BLaER1 treated with 17β-estradiol and CSF1 and Interleukin-3, amounts not matched to agents 10 nM and 100 nM (cell line): ENCODE data around the gene RPL11.
"Not testable (repeated sequence)": the region's sequence is repeated elsewhere in the genome, so short reads cannot be mapped to it uniquely, and the experiment has no call there.

Source experiments
- H3K27ac ChIP-seq, 11 experiments: shearing (Covaris generic); formaldehyde crosslinking; 2 replicates each; pipeline ENCODE4 v1.8.1; 2022
- H3K27me3 ChIP-seq, 11 experiments: shearing (Covaris generic); formaldehyde crosslinking; 2 replicates each; pipeline ENCODE4 v1.8.1; 2022
- H3K36me3 ChIP-seq, 11 experiments: shearing (Covaris generic); formaldehyde crosslinking; 2 replicates each; pipeline ENCODE4 v1.8.1; 2022
- H3K4me1 ChIP-seq, 10 experiments: shearing (Covaris generic); formaldehyde crosslinking; 2 replicates each; pipeline ENCODE4 v1.8.1; 2022
- H3K4me2 ChIP-seq, 11 experiments: shearing (Covaris generic); formaldehyde crosslinking; 2 replicates each; pipeline ENCODE4 v1.8.1; 2022
- H3K4me3 ChIP-seq, 10 experiments: shearing (Covaris generic); formaldehyde crosslinking; 2 replicates each; pipeline ENCODE4 v1.8.1; 2022
- H3K9ac ChIP-seq, 11 experiments: shearing (Covaris generic); formaldehyde crosslinking; 2 replicates each; pipeline ENCODE4 v1.8.1; 2022
- H3K9me3 ChIP-seq, 11 experiments: shearing (Covaris generic); formaldehyde crosslinking; replicated peaks in 1 of 11; 2 replicates each; pipeline ENCODE4 v1.8.1; 2022
- H4K20me1 ChIP-seq, 11 experiments: shearing (Covaris generic); formaldehyde crosslinking; 2 replicates each; pipeline ENCODE4 v1.8.1; 2022
- Cebpa-rat ChIP-seq, 11 experiments: shearing (Covaris generic); IDR thresholded peaks; 2 replicates each; pipeline ENCODE4 v1.8.1; 2022

RPL11 gene

DNA sequence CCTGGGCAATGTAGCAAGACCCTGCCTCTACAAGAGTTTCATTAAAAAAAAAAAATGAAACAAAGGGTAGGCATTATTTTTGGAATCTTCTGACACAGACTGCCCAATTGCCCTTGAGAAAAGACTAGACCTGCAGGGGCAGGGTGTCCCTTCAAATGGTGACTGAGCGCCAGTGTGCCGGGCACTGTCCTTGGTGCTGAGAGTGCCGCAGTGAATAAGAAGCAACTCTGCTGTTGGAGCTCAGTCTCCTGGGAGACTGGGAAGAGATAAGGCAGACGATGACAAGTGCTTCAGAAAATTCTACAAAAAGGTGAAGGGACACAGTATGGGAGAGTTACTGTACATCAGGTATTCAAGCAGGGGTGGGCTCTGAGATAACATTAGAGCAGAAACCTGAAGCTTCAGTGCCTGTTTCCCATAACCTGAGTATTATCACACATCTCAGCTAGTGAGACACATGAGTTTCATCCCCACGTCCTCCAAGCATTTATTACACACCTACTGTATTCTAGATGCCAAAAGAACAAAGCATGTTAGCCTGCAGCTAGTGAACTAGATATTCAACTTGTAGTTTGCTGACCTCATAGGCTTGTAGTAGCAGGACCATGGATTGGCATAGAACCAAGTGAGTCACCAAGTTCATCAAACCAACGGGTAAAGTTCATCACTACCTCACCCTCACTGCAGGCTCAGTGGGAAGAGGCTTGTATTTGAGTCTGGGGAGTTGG, 18.4 kb upstream of the RPL11 start:
- Histone ChIP-seq H3K4me2 (no peak overlapping the region), H3K9me3 (peaks cover 0 to 12% (median 0%) of the 10 kb centered on the region in 11 experiments; a peak in 1 of 22 replicates)

DNA sequence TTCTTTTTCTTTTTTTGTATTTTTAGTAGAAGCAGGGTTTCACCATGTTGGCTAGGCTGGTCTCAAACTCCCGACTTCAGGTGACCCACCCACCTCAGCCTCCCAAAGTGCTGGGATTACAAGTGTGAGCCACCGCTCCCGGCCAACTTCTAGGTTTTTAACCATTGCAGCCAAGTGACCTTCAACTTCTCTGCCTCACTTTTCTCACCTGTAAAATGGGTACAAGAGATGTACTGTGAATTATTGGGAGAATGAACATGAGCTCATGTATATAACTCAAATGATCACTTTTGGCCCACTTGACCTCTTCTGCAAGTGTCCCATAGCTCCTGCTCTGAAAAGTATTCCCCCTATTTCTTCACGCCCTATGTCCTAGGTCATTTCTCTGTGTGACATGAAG, 11.8 kb upstream of the RPL11 start:
- no peak overlapping the region for H3K4me2 ChIP-seq
- no peak overlapping the region for H3K4me3 ChIP-seq
- H3K4me1 ChIP-seq, result no peaks in the 10 kb centered on the region
- H3K36me3 ChIP-seq, result no peaks in the 10 kb centered on the region
- no peaks in the 10 kb centered on the region for H4K20me1 ChIP-seq
- H3K9ac ChIP-seq, result no peak overlapping the region
- peaks cover 0 to 2% (median 0%) of the 10 kb centered on the region in 11 experiments; a peak in 1 of 22 replicates for H3K9me3 ChIP-seq
- TF ChIP-seq Cebpa-rat (IDR thresholded peaks at IDR 0.05), result no peak
- no peak overlapping the region for H3K27ac ChIP-seq
- H3K27me3 ChIP-seq, result no peaks in the 10 kb centered on the region

More for the DNA sequence above, 18.4 kb upstream of the RPL11 start:
- Histone ChIP-seq H3K4me3 (no peak overlapping the region), H3K4me1 (no peaks in the 10 kb centered on the region), H3K9ac (no peak overlapping the region), H4K20me1 (no peaks in the 10 kb centered on the region), H3K27ac (no peak overlapping the region), H3K27me3 (no peaks in the 10 kb centered on the region), H3K36me3 (no peaks in the 10 kb centered on the region)
- no peak for TF ChIP-seq Cebpa-rat (IDR thresholded peaks at IDR 0.05)

DNA sequence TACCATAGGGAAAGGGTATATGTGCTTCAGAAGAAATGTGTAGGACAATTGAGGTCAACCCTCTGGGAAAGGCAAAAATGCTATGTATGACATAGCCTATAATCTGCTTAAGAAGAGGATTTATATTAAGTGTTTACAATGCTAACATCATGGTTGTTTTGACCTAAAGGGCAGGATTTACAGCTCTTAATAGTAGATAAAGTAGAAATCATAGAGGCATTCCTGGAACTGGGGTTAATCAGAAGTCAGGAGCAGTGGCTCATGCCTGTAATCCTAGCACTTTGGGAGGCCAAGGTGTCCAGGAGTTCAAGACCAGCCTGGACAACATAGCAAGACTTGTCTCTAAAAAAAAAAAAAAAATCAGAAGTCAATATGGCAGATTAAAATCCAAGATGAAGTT, 8.7 kb upstream of the RPL11 start:
- Histone ChIP-seq H3K27ac (no peak overlapping the region), H3K4me2 (no peak overlapping the region), H4K20me1 (no peaks in the 10 kb centered on the region), H3K4me3 (no peak overlapping the region), H3K9ac (no peak overlapping the region), H3K27me3 (no peaks in the 10 kb centered on the region), H3K9me3 (peaks cover 4 to 14% (median 11%) of the 10 kb centered on the region in 11 experiments), H3K36me3 (no peaks in the 10 kb centered on the region), H3K4me1 (no peaks in the 10 kb centered on the region)
- TF ChIP-seq Cebpa-rat (IDR thresholded peaks at IDR 0.05), result no peak

DNA sequence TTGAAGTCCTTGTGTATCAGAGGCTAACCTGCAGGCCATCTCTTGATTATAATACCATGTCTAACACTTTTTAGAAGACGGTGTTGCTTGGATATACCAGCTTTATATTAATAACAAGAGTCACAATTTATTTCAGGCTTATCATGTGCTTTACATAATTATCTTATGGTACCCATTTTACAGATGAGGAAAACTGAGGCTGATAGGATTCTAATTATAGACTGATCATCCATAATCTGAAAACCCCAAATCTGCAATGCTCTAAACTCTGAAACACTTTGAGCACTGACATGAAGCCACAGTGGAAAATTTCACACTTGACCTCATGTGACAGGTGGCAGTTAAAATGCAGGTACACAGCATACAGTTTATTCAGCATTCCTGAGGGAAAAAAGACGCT, 7.2 kb upstream of the RPL11 start:
- H3K27me3 ChIP-seq, result no peaks in the 10 kb centered on the region
- H3K4me1 ChIP-seq, result no peaks in the 10 kb centered on the region
- H4K20me1 ChIP-seq, result no peaks in the 10 kb centered on the region
- no peak overlapping the region for H3K9ac ChIP-seq
- no peaks in the 10 kb centered on the region for H3K36me3 ChIP-seq
- peaks cover 10 to 23% (median 18%) of the 10 kb centered on the region in 11 experiments for H3K9me3 ChIP-seq
- H3K4me2 ChIP-seq, result no peak overlapping the region
- H3K4me3 ChIP-seq, result no peak overlapping the region
- no peak for TF ChIP-seq Cebpa-rat (IDR thresholded peaks at IDR 0.05)
- no peak overlapping the region for H3K27ac ChIP-seq

- H3K27me3 ChIP-seq, H3K9ac ChIP-seq, H3K4me1 ChIP-seq, H3K36me3 ChIP-seq, H4K20me1 ChIP-seq, H3K4me3 ChIP-seq, H3K27ac ChIP-seq, H3K4me2 ChIP-seq: not testable (repeated sequence)
- H3K9me3 ChIP-seq, result peaks cover 10 to 27% (median 18%) of the 10 kb centered on the region in 11 experiments
Measured at GRCh38 chr1:23685197-23685596, 6.4 kb upstream of the RPL11 start.

DNA sequence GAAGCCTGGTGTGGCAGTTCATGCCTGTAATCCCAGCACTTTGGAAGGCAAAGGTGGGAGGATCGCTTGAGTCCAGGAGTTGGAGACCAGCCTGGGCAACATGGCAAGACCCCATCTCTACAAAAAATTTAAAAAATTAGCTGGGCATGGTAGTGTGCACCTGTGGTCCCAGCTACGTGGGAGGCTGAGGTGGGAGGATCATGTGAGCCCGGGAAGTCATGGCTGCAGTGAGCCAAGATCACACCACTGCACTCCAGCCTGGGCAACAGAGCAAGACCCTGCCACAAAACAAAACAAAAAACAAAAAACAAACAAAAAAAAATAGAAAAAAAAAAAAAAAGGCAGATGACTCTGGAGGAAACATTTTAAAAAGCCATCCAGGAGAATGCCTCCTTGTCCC, 3.9 kb upstream of the RPL11 start:
- not testable (repeated sequence) for H3K9ac ChIP-seq, H3K4me1 ChIP-seq, H3K36me3 ChIP-seq, H3K27me3 ChIP-seq, H4K20me1 ChIP-seq, H3K27ac ChIP-seq, H3K4me2 ChIP-seq, H3K4me3 ChIP-seq
- peaks cover 10 to 37% (median 25%) of the 10 kb centered on the region in 11 experiments for H3K9me3 ChIP-seq

DNA sequence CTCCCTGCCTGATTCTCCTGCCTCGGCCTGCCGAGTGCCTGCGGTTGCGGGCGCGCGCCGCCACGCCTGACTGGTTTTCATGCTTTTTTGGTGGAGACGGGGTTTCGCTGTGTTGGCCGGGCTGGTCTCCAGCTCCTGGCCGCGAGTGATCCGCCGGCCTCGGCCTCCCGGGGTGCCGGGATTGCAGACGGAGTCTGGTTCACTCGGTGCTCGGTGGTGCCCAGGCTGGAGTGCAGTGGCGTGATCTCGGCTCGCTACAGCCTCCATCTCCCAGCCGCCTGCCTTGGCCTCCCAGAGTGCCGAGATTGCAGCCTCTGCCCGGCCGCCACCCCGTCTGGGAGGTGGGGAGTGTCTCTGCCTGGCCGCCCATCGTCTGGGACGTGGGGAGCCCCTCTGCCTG, 3.3 kb upstream of the RPL11 start:
- H3K9ac ChIP-seq, H3K27me3 ChIP-seq, H3K4me3 ChIP-seq, H3K27ac ChIP-seq, H3K4me2 ChIP-seq: not testable (repeated sequence)
- Histone ChIP-seq H4K20me1 (peaks cover 5 to 15% (median 11%) of the 10 kb centered on the region in 11 experiments), H3K36me3 (peaks cover 8 to 12% (median 11%) of the 10 kb centered on the region in 11 experiments), H3K4me1 (peaks cover 8 to 14% (median 10%) of the 10 kb centered on the region in 10 experiments), H3K9me3 (peaks cover 10 to 37% (median 25%) of the 10 kb centered on the region in 11 experiments)

GRCh38 chr1:23692308-23692871, 784 bp downstream of the RPL11 start:
- no peak for TF ChIP-seq Cebpa-rat (IDR thresholded peaks at IDR 0.05)
- Histone ChIP-seq H3K4me1 (peaks cover 45 to 55% (median 50%) of the 10 kb centered on the region in 10 experiments), H4K20me1 (peaks cover 46 to 56% (median 52%) of the 10 kb centered on the region in 11 experiments), H3K36me3 (peaks cover 49 to 53% (median 52%) of the 10 kb centered on the region in 11 experiments), H3K4me3 (peak overlapping the region; percentile 76 to 97 (median 86)), H3K27me3 (no peaks in the 10 kb centered on the region), H3K9me3 (peaks cover 10 to 28% (median 21%) of the 10 kb centered on the region in 11 experiments), H3K9ac (peak overlapping the region; percentile 89 to 98 (median 97)), H3K27ac (peak overlapping the region; percentile 84 to 98 (median 96)), H3K4me2 (peak overlapping the region; percentile 87 to 100 (median 97))

DNA sequence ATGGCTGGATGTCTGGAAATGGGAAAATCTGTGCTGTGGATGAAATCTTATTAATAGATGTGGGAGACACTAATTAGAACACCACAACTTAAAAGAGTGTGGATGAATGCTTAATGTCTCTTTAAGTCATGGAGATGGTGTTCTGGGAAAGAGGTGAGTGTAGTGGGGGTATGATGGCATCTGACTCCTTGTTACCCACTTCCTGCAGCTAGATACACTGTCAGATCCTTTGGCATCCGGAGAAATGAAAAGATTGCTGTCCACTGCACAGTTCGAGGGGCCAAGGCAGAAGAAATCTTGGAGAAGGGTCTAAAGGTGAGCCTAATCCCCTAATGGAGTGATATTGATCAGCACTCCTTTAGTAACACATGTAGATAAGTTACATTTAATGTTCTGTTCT, 2.0 kb downstream of the RPL11 start:
- Histone ChIP-seq H3K27ac (peak overlapping the region in 8 of 11 experiments; percentile 7 to 98 (median 96); a peak in 9 of 22 replicates), H3K4me1 (peaks cover 45 to 66% (median 54%) of the 10 kb centered on the region in 10 experiments), H3K27me3 (no peaks in the 10 kb centered on the region), H3K4me3 (peak overlapping the region; percentile 76 to 97 (median 86); a peak in 19 of 20 replicates), H3K9me3 (peaks cover 0 to 16% (median 9%) of the 10 kb centered on the region in 11 experiments; a peak in 17 of 22 replicates), H3K36me3 (peaks cover 61 to 65% (median 64%) of the 10 kb centered on the region in 11 experiments), H3K4me2 (peak overlapping the region; percentile 87 to 100 (median 97)), H4K20me1 (peaks cover 58 to 68% (median 64%) of the 10 kb centered on the region in 11 experiments), H3K9ac (peak overlapping the region; percentile 89 to 98 (median 97))
- TF ChIP-seq Cebpa-rat (IDR thresholded peaks at IDR 0.05), result no peak
